ENCODE measurements around the gene RASGRF1.

RASGRF1 gene

GRCh38 chr15:79060175-79060574 lies 30.4 kb downstream of the RASGRF1 start:
- TF ChIP-seq, protein P1, sequence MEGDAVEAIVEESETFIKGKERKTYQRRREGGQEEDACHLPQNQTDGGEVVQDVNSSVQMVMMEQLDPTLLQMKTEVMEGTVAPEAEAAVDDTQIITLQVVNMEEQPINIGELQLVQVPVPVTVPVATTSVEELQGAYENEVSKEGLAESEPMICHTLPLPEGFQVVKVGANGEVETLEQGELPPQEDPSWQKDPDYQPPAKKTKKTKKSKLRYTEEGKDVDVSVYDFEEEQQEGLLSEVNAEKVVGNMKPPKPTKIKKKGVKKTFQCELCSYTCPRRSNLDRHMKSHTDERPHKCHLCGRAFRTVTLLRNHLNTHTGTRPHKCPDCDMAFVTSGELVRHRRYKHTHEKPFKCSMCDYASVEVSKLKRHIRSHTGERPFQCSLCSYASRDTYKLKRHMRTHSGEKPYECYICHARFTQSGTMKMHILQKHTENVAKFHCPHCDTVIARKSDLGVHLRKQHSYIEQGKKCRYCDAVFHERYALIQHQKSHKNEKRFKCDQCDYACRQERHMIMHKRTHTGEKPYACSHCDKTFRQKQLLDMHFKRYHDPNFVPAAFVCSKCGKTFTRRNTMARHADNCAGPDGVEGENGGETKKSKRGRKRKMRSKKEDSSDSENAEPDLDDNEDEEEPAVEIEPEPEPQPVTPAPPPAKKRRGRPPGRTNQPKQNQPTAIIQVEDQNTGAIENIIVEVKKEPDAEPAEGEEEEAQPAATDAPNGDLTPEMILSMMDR (IDR thresholded peaks at IDR 0.05; ENCODE audit: insufficient read depth, low read depth, low read length, missing control alignments) = no peak
- DNase-seq (ENCODE audit: low read depth) = no peak
- H3K4me3 ChIP-seq (ENCODE audit: low read length) = no peak overlapping the region

DNA sequence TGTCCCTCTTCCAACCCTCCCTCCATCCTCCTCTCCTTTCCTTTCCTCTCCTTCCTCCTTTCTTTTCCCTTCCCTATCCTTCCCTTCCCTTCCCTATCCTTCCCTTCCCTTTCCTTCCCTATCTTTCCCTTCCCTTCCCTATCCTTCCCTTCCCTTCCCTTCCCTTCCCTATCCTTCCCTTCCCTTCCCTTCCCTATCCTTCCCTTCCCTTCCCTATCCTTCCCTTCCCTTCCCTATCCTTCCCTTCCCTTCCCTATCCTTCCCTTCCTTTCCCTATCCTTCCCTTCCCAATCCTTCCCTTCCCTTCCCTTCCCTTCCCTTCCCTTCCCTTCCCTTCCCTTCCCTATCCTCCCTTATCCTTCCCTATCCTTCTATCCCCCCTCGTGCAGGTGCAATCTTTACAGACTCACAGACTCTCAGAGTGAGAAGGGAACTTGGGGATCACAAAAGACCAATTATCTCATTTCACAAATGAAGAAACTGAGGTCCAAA lies 31.5 kb downstream of the RASGRF1 start:
- no peak for DNase-seq (ENCODE audit: low read depth)
- H3K4me3 ChIP-seq (ENCODE audit: low read length) = no peak overlapping the region
- TF ChIP-seq, protein P1 (IDR thresholded peaks at IDR 0.05; ENCODE audit: insufficient read depth, low read depth, low read length, missing control alignments) = no peak

DNA sequence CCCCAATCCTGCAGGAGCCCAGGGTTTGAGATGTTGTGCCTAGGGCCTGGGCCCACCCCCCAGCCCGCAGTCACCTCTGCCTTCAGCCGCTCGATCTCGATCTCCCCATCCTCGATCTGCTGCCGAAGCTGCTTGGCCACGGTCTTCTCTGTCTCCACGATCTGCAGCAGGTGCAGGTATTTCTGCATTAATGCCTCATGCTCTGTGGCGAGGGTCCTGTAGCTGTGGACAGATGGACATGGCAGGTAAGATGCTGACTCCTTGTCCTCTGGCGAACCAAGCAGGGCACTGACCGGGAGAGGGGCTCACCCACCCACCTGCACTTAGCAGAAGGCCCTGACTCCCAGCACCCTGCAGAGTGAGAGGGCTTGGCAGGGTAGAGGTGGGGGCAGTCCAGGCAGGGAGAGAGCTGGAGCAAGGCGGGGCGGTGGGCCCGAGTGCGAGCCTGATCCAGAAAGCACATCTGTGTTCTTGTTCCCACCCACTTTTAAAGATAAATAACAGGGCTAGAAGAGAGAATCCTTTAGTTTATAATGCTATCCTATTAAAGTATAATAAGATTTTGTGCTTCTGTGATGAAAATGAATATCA lies 32.2 kb downstream of the RASGRF1 start:
- DNase-seq (ENCODE audit: low read depth) = no peak
- TF ChIP-seq, protein P1 (IDR thresholded peaks at IDR 0.05; ENCODE audit: insufficient read depth, low read depth, low read length, missing control alignments) = no peak
- H3K4me3 ChIP-seq (ENCODE audit: low read length) = no peak overlapping the region

- no peak overlapping the region for H3K4me3 ChIP-seq (ENCODE audit: low read length)
- DNase-seq (ENCODE audit: low read depth) = no peak
- TF ChIP-seq, protein P1 (IDR thresholded peaks at IDR 0.05; ENCODE audit: insufficient read depth, low read depth, low read length, missing control alignments) = no peak
Observed at GRCh38 chr15:79057050-79057449, 33.5 kb downstream of the RASGRF1 start.

- no peak overlapping the region for H3K4me3 ChIP-seq (ENCODE audit: low read length)
- TF ChIP-seq, protein P1 (IDR thresholded peaks at IDR 0.05; ENCODE audit: insufficient read depth, low read depth, low read length, missing control alignments) = no peak
- no peak for DNase-seq (ENCODE audit: low read depth)
Observed at GRCh38 chr15:79054350-79054749, 36.2 kb downstream of the RASGRF1 start.

- TF ChIP-seq, protein P1 (IDR thresholded peaks at IDR 0.05; ENCODE audit: insufficient read depth, low read depth, low read length, missing control alignments) = no peak
- no peak for DNase-seq (ENCODE audit: low read depth)
- no peak overlapping the region for H3K4me3 ChIP-seq (ENCODE audit: low read length)
Observed at GRCh38 chr15:79053894-79054293, 36.7 kb downstream of the RASGRF1 start.

Measured in epithelial cell of esophagus (primary cell).